ENCODE results near the gene SLC51B.

- TF ChIP-seq, protein P1, sequence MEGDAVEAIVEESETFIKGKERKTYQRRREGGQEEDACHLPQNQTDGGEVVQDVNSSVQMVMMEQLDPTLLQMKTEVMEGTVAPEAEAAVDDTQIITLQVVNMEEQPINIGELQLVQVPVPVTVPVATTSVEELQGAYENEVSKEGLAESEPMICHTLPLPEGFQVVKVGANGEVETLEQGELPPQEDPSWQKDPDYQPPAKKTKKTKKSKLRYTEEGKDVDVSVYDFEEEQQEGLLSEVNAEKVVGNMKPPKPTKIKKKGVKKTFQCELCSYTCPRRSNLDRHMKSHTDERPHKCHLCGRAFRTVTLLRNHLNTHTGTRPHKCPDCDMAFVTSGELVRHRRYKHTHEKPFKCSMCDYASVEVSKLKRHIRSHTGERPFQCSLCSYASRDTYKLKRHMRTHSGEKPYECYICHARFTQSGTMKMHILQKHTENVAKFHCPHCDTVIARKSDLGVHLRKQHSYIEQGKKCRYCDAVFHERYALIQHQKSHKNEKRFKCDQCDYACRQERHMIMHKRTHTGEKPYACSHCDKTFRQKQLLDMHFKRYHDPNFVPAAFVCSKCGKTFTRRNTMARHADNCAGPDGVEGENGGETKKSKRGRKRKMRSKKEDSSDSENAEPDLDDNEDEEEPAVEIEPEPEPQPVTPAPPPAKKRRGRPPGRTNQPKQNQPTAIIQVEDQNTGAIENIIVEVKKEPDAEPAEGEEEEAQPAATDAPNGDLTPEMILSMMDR (conservative IDR thresholded peaks at IDR 0.05 in 1 of 2, IDR thresholded peaks at IDR 0.05 in 1 of 2; ENCODE audit: extremely low read depth in 1 of 2, insufficient read depth in 1 of 2, low read depth in 1 of 2, low read length in 2 of 2) = no peak
- TF ChIP-seq EZH2 (IDR thresholded peaks at IDR 0.05; ENCODE audit: borderline replicate concordance, low read length) = no peak
These were observed 42.2 kb downstream of the SLC51B start for GRCh38 chr15:65087411-65087810.

Measured in mammary epithelial cell (primary cell).